IMR-90 (cell line): ENCODE data around the gene RPL6.

ENCODE experiments used
- CEBPB ChIP-seq: IDR thresholded peaks from 2 replicates; pipeline ENCODE4 v1.6.1; 2012; ENCODE audit warnings: low read depth, low read length, improper control_type of control experiment
- CHD1 ChIP-seq: IDR thresholded peaks from 2 replicates; pipeline ENCODE4 v1.6.1; 2012; ENCODE audit warnings: low read depth, low read length, improper control_type of control experiment
- CTCF ChIP-seq: conservative IDR thresholded peaks from 2 replicates; pipeline ENCODE4 v1.5.1; 2012; ENCODE audit warnings: mild to moderate bottlenecking, low read depth, low read length, improper control_type of control experiment
- POLR2A ChIP-seq: IDR thresholded peaks from 2 replicates; pipeline ENCODE4 v1.6.1; 2012; ENCODE audit warnings: mild to moderate bottlenecking, low read depth, low read length
- TF ChIP-seq, protein P1 (sequence below): fragments of 150-350 bp; IDR thresholded peaks from 2 replicates; pipeline ENCODE4 v1.6.1; 2017; ENCODE audit warnings: mild to moderate bottlenecking, antibody characterized with exemption, low read length, low read depth

DNA sequence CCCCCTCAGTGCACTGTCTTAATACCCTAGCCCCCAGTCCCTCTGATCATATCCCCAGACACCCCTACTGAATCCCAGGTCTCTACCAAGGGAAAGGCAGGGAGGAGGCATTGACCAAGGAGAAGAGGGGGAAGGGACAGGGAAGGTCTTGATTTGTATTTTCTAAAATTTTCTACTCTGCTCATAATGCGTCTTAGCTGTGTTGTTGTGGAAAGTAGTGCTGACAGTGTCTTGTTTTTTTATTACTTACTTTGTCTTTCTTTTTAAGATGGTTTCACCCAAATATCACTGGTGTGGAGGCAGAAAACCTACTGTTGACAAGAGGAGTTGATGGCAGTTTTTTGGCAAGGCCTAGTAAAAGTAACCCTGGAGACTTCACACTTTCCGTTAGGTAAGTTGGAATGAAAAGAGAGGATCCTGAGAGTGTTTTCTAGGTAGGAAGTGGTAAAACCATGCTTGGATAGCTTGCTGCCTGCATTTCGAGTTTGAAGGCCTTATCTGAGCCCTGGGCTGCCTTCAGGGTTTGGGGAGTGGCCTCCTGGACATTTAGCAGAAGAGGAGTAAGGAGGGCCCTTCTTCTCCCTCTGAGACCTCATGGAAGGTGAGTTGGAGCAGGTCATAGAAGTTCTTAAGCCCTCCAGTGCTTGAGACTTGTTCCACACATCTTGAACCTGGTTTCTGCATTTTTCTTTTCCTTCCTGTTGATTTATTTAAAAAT lies 36.8 kb upstream of the RPL6 start:
- TF ChIP-seq CTCF (no peak), POLR2A (no peak), CHD1 (no peak), CEBPB (no peak)
- TF ChIP-seq, protein P1, sequence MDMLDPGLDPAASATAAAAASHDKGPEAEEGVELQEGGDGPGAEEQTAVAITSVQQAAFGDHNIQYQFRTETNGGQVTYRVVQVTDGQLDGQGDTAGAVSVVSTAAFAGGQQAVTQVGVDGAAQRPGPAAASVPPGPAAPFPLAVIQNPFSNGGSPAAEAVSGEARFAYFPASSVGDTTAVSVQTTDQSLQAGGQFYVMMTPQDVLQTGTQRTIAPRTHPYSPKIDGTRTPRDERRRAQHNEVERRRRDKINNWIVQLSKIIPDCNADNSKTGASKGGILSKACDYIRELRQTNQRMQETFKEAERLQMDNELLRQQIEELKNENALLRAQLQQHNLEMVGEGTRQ, result no peak
